HCT116 (cell line): ENCODE measurements around the gene RNGTT. TPM values are rescaled to one million over a fixed set of nuclear protein-coding genes. Genes with fewer than 3 reads are reported as not detected.

Experiments used
- ATAC-seq: fragments of 200-7000 bp; cut with Tn5 transposase; 2 replicates; pipeline ENCODE4 v1.9.1; 2020; ENCODE audit warnings: mild to moderate bottlenecking, moderate library complexity
- BruUV-seq: library from RNA; stranded (reverse); fragments of 400-500 nt; replicated peaks from 2 replicates; lab custom pipeline; 2021; lab: Mats Ljungman, UMichigan
- CTCF ChIA-PET: fragments of 300-600 bp; sonication (Branson Sonifier 250); formaldehyde crosslinking; loops from one replicate; lab custom pipeline; 2021; ENCODE audit warnings: antibody characterized with exemption; lab: Charles Lee
- POLR2A ChIA-PET: fragments of 300-600, 350-600 bp; sonication (Branson Sonifier 250); formaldehyde crosslinking; loops from one replicate; lab custom pipeline; 2021; ENCODE audit warnings: antibody characterized with exemption; lab: Charles Lee
- RAD21 ChIA-PET, 2 experiments: fragments of 300-600 bp; sonication (Branson Sonifier 250); formaldehyde crosslinking; loops; one replicate each; lab custom pipeline; 2023; ENCODE audit warnings: low total read pairs in 2 of 2; ENCODE audit not compliant: uncharacterized antibody in 2 of 2, unreplicated experiment in 2 of 2, low non-redundant PET in 1 of 2; lab: Charles Lee
- DNase-seq: peaks from one replicate; pipeline ENCODE4 v3.0.0-alpha.2; 2010; ENCODE audit warnings: low read depth, low spot score
- H2AFZ ChIP-seq: fragments of 200-600 bp; shearing (Covaris generic), sonication (generic); 2 replicates; pipeline ENCODE4 v1.6.1; 2017; ENCODE audit warnings: low read depth, mixed run types, mixed read lengths, antibody characterized with exemption, low read length; ENCODE audit not compliant: poor library complexity, severe bottlenecking
- H3K27ac ChIP-seq: 2 replicates; pipeline ENCODE4 v1.5.1; 2012; ENCODE audit warnings: low read depth, low read length
- H3K27me3 ChIP-seq: fragments of 200-600 bp; sonication (generic); 2 replicates; pipeline ENCODE4 v1.6.1; 2016; ENCODE audit warnings: mixed run types, low read length, mixed read lengths; ENCODE audit not compliant: insufficient read depth
- H3K36me3 ChIP-seq, 2 experiments: fragments of 200-500 bp in 1 of 2; fragments of 200-600 bp in 1 of 2; sonication (Bioruptor generic) in 1 of 2; sonication (generic) in 1 of 2; 2 replicates each; pipeline versions ENCODE4 v1.5.1 to v1.6.1; 2014 to 2016; ENCODE audit warnings: low read length in 2 of 2, inconsistent platforms in 1 of 2, mixed read lengths in 1 of 2, mixed run types in 1 of 2; ENCODE audit not compliant: insufficient read depth in 2 of 2, control insufficient read depth in 1 of 2
- H3K4me1 ChIP-seq, 2 experiments: fragments of 200-600 bp in 1 of 2; sonication (generic) in 1 of 2; 2 replicates each; pipeline versions ENCODE4 v1.5.1 to v1.6.1; 2012 to 2017; ENCODE audit warnings: low read length in 2 of 2, inconsistent platforms in 1 of 2, mild to moderate bottlenecking in 1 of 2, mixed read lengths in 1 of 2, mixed run types in 1 of 2, moderate library complexity in 1 of 2; ENCODE audit not compliant: insufficient read depth in 2 of 2, control insufficient read depth in 1 of 2
- H3K4me2 ChIP-seq: fragments of 200-600 bp; sonication (generic); 2 replicates; pipeline ENCODE4 v1.6.1; 2017; ENCODE audit warnings: mixed run types, low read length, mixed read lengths
- H3K4me3 ChIP-seq, 2 experiments: fragments of 200-600 bp in 1 of 2; sonication (generic) in 1 of 2; replicated peaks in 1 of 2; 2 replicates each; pipeline ENCODE4 v1.5.1; 2011 to 2016; ENCODE audit warnings: low read length in 2 of 2, control low read depth in 1 of 2, low read depth in 1 of 2, mild to moderate bottlenecking in 1 of 2, mixed read lengths in 1 of 2, mixed run types in 1 of 2
- H3K79me2 ChIP-seq: fragments of 200-600 bp; sonication (generic); 2 replicates; pipeline ENCODE4 v1.6.1; 2017; ENCODE audit warnings: mild to moderate bottlenecking, mixed run types, low read length, moderate library complexity, mixed read lengths; ENCODE audit not compliant: insufficient read depth
- H3K9ac ChIP-seq: fragments of 200-600 bp; sonication (generic); 2 replicates; pipeline ENCODE4 v1.6.1; 2016; ENCODE audit warnings: low read length, mixed read lengths
- H3K9me2 ChIP-seq: fragments of 200-600 bp; sonication (generic), shearing (Covaris generic); 2 replicates; pipeline ENCODE4 v1.6.1; 2017; ENCODE audit warnings: mixed run types, mild to moderate bottlenecking, moderate library complexity; ENCODE audit not compliant: insufficient read depth
- H3K9me3 ChIP-seq, 2 experiments: fragments of 200-500 bp in 1 of 2; fragments of 200-600 bp in 1 of 2; sonication (Bioruptor generic) in 1 of 2; sonication (generic) in 1 of 2; 2 replicates each; pipeline ENCODE4 v1.6.1; 2014 to 2017; ENCODE audit warnings: low read length in 2 of 2, mixed read lengths in 2 of 2, inconsistent platforms in 1 of 2, low read depth in 1 of 2, mild to moderate bottlenecking in 1 of 2, mixed run types in 1 of 2, moderate library complexity in 1 of 2; ENCODE audit not compliant: control insufficient read depth in 1 of 2, insufficient read depth in 1 of 2
- H4K20me1 ChIP-seq: fragments of 200-600 bp; sonication (generic), shearing (Covaris generic); 2 replicates; pipeline ENCODE4 v1.6.1; 2017; ENCODE audit warnings: mixed run types, mild to moderate bottlenecking, moderate library complexity; ENCODE audit not compliant: insufficient read depth
- EGR1 ChIP-seq: IDR thresholded peaks from 2 replicates; pipeline ENCODE4 v1.6.1; 2012; ENCODE audit warnings: low read depth
- EZH2 ChIP-seq: fragments of 200-600 bp; sonication (generic); IDR thresholded peaks from 2 replicates; pipeline ENCODE4 v1.6.1; 2017; ENCODE audit warnings: antibody characterized with exemption, mixed run types
- JUND ChIP-seq: IDR thresholded peaks from 2 replicates; pipeline ENCODE4 v1.6.1; 2012
- RAD21 ChIP-seq: IDR thresholded peaks from 2 replicates; pipeline ENCODE4 v1.6.1; 2012; ENCODE audit warnings: low read depth, mild to moderate bottlenecking
- YY1 ChIP-seq: IDR thresholded peaks from 2 replicates; pipeline ENCODE4 v1.6.1; 2011; ENCODE audit warnings: low read length, low read depth, moderate library complexity, mild to moderate bottlenecking; ENCODE audit not compliant: insufficient replicate concordance; ENCODE audit errors: extremely low read depth
- ZNF274 ChIP-seq: fragments of 200-500 bp; sonication (Bioruptor generic); IDR thresholded peaks from 2 replicates; pipeline ENCODE4 v1.6.1; 2014; ENCODE audit warnings: mild to moderate bottlenecking, low read depth, low read length, inconsistent platforms
- intact Hi-C: fragments of 100-400 bp; cut with micrococcal nuclease; formaldehyde crosslinking; loops from 2 replicates; pipeline ENCODE4 v1.10.0; 2022
- total RNA-seq: library from RNA; stranded (reverse); gene quantifications from one replicate; pipeline ENCODE4 v1.2.1, GENCODE V29; 2021; ENCODE audit not compliant: unreplicated experiment
- TF ChIP-seq, protein P1 (sequence below): IDR thresholded peaks from 2 replicates; pipeline ENCODE4 v1.6.1; 2012; ENCODE audit warnings: low read depth
- TF ChIP-seq, protein P2 (sequence below), 3 experiments: fragments of 200-600 bp in 1 of 3; sonication (generic) in 1 of 3; IDR thresholded peaks in 2 of 3; conservative IDR thresholded peaks in 1 of 3; 2 replicates each; pipeline ENCODE4 v1.5.1; 2012 to 2017; ENCODE audit warnings: low read depth in 2 of 3, low read length in 2 of 3, antibody characterized with exemption in 1 of 3, borderline replicate concordance in 1 of 3, control low read depth in 1 of 3, mild to moderate bottlenecking in 1 of 3, mixed read lengths in 1 of 3, mixed run types in 1 of 3, moderate library complexity in 1 of 3; ENCODE audit not compliant: insufficient read depth in 1 of 3
- TF ChIP-seq, protein P3 (sequence below): IDR thresholded peaks from 2 replicates; pipeline ENCODE4 v1.6.1; 2011; ENCODE audit warnings: mild to moderate bottlenecking, low read length, moderate library complexity; ENCODE audit not compliant: insufficient replicate concordance; ENCODE audit errors: extremely low read depth

The RNGTT gene
- total RNA-seq, 1 experiment from 2014 or later = 23.0 TPM

GRCh38 chr6:88920088-88920487, 43.3 kb downstream of the RNGTT start:
- peaks cover 0 to 6% of the 10 kb centered on the region in 2 experiments; a peak in 1 of 4 replicates for H3K36me3 ChIP-seq
- no peak overlapping the region for H3K4me2 ChIP-seq
- no peaks in the 10 kb centered on the region for H4K20me1 ChIP-seq
- no peaks in the 10 kb centered on the region for H3K79me2 ChIP-seq
- no peak overlapping the region for H3K4me3 ChIP-seq
- H3K27ac ChIP-seq = no peak overlapping the region
- intact Hi-C loops = no loop called here
- H3K27me3 ChIP-seq = no peaks in the 10 kb centered on the region
- no peaks in the 10 kb centered on the region for H3K9me3 ChIP-seq
- no peaks in the 10 kb centered on the region for H3K9me2 ChIP-seq
- no TSS peak for BruUV-seq
- DNase-seq (no peak), ATAC-seq (no peak)
- no peak overlapping the region for H2AFZ ChIP-seq
- H3K4me1 ChIP-seq = no peaks in the 10 kb centered on the region
- ChIA-PET POLR2A (no interaction called here), RAD21 (no interaction called here), CTCF (interaction anchor here (1.0 to 1.8 kb wide), 4 partner anchors 8 to 990 kb away, joined by 4 to 7 read pairs (median 6); no protein-coding TSS in a partner anchor)
- TF ChIP-seq JUND = no peak
- TF ChIP-seq, protein P1, sequence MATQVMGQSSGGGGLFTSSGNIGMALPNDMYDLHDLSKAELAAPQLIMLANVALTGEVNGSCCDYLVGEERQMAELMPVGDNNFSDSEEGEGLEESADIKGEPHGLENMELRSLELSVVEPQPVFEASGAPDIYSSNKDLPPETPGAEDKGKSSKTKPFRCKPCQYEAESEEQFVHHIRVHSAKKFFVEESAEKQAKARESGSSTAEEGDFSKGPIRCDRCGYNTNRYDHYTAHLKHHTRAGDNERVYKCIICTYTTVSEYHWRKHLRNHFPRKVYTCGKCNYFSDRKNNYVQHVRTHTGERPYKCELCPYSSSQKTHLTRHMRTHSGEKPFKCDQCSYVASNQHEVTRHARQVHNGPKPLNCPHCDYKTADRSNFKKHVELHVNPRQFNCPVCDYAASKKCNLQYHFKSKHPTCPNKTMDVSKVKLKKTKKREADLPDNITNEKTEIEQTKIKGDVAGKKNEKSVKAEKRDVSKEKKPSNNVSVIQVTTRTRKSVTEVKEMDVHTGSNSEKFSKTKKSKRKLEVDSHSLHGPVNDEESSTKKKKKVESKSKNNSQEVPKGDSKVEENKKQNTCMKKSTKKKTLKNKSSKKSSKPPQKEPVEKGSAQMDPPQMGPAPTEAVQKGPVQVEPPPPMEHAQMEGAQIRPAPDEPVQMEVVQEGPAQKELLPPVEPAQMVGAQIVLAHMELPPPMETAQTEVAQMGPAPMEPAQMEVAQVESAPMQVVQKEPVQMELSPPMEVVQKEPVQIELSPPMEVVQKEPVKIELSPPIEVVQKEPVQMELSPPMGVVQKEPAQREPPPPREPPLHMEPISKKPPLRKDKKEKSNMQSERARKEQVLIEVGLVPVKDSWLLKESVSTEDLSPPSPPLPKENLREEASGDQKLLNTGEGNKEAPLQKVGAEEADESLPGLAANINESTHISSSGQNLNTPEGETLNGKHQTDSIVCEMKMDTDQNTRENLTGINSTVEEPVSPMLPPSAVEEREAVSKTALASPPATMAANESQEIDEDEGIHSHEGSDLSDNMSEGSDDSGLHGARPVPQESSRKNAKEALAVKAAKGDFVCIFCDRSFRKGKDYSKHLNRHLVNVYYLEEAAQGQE = no peak
- TF ChIP-seq EZH2 = no peak
- TF ChIP-seq, protein P2, sequence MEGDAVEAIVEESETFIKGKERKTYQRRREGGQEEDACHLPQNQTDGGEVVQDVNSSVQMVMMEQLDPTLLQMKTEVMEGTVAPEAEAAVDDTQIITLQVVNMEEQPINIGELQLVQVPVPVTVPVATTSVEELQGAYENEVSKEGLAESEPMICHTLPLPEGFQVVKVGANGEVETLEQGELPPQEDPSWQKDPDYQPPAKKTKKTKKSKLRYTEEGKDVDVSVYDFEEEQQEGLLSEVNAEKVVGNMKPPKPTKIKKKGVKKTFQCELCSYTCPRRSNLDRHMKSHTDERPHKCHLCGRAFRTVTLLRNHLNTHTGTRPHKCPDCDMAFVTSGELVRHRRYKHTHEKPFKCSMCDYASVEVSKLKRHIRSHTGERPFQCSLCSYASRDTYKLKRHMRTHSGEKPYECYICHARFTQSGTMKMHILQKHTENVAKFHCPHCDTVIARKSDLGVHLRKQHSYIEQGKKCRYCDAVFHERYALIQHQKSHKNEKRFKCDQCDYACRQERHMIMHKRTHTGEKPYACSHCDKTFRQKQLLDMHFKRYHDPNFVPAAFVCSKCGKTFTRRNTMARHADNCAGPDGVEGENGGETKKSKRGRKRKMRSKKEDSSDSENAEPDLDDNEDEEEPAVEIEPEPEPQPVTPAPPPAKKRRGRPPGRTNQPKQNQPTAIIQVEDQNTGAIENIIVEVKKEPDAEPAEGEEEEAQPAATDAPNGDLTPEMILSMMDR (IDR thresholded peaks at IDR 0.05 in 2 of 3, conservative IDR thresholded peaks at IDR 0.05 in 1 of 3; ENCODE audit: borderline replicate concordance in 1 of 3, insufficient read depth in 1 of 3, low read depth in 2 of 3, low read length in 2 of 3) = no peak
- no peak for TF ChIP-seq YY1
- TF ChIP-seq, protein P3, sequence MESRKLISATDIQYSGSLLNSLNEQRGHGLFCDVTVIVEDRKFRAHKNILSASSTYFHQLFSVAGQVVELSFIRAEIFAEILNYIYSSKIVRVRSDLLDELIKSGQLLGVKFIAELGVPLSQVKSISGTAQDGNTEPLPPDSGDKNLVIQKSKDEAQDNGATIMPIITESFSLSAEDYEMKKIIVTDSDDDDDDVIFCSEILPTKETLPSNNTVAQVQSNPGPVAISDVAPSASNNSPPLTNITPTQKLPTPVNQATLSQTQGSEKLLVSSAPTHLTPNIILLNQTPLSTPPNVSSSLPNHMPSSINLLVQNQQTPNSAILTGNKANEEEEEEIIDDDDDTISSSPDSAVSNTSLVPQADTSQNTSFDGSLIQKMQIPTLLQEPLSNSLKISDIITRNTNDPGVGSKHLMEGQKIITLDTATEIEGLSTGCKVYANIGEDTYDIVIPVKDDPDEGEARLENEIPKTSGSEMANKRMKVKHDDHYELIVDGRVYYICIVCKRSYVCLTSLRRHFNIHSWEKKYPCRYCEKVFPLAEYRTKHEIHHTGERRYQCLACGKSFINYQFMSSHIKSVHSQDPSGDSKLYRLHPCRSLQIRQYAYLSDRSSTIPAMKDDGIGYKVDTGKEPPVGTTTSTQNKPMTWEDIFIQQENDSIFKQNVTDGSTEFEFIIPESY = no peak
- no peak for TF ChIP-seq EGR1
- no peak for TF ChIP-seq ZNF274
- TF ChIP-seq RAD21 = no peak
- H3K9ac ChIP-seq = no peak overlapping the region
